HG03025 (cell line): ENCODE results near the gene DPM1.

ENCODE experiments used
- ATAC-seq: cut with Tn5 transposase; IDR thresholded peaks from one replicate; pipeline ENCODE4 v1.9.1; 2021; ENCODE audit warnings: mild to moderate bottlenecking, moderate library complexity; ENCODE audit not compliant: unreplicated experiment, low FRiP score

The DPM1 gene

DNA sequence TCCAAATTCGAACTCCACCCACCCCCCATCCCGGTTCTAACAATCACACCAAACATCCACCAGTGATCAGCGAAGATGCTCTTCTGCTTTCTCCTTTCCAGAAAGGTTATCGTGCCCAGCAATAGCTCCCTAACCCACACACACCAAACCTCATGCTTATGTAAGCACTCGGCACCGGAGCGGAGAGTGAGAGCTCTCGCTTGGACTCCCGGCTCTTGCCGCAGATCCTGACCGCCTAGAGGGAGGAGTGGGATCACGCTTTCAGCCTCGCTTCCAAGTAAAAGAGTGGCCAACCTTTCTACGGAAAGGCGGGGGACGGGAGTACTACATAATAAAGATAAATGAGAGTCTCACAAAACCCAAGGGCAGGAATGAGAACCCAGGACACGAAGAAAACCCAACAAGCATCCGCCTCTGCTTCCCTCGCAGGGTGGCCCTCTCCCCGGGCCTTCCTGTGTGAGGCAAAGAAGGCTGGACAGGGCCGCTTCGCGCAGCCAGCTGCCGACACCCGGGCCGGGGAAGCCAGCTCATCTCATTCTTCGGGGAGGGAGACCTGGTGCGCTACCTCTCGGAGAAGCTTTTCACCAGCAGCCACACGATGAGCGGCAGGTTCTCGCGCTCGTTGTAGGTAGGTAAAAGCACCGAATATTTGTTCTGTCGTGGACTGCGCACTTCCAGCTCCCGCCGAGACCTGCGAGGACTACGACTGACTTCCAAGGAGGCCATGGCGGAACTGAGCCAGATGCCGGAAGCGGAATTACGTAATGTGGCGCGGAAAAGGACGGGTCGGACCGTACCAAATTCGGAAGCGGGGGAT is at the start of gene DPM1:
Gene DPM1, minus strand, starts transcription at position 735 of the 817 bp plus-strand sequence. Its CDS starts 9 bp downstream, at position 726.
- peak; percentile 82 for ATAC-seq

DNA sequence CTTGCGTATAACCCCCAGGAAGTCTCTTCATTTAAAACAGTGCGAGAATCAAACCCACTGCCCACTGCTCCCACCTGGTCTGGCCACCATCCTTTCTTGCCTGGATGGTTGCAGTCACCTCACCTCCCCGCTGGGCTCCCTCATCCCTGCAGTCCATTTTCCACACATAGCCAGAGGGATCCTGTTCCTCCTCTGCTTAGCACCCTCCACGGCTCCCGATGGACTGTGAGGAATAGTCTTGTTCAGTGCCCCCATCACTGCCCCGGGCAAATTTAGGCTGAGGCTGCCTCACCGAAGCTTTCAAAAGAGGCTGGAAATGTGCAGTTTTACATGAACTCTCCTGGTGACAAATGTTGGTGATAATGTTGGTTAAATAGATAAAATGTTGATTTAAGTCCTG is 46.9 kb upstream of the DPM1 start:
- ATAC-seq, result no peak

DNA sequence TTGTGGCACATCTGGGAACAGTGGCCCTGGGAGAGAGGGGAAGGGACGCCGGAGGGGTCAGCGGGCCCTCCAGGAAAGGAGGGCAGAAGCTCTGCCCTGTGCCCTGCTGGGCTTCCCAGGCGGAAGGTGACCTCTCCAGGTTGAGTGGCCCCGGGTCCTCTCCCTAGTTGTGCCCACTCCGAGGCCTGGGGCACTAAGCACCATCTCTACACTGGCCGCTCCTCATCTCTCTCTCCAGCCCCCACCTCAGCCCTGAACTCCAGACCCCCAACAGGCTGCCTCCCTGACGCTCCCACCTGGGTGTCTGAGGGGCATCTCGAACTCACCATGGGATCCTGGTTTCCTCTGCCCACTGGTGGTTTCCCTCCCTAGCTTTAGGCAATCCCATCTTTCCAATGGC is 46.4 kb upstream of the DPM1 start:
- ATAC-seq, result no peak

DNA sequence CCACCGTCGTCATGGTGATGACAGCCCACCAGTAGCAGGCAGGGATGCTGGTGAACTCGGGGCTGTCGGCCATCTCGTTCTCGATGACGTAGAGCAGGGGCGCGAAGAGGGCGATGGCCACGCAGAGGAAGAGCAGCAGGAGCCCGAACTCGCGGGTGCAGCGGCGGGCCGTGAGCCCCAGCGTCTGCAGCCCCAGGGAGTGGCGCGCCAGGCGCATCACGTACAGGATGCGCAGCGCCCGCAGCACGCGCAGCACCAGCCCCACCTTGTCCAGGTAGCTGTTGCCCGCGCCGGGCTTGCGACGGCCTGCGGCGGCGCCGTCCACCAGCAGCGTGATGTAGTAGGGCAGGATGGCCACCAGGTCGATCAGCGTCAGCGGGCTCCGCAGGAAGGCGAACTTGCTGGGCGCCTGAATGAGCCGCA is 46.0 kb upstream of the DPM1 start:
- no peak for ATAC-seq

DNA sequence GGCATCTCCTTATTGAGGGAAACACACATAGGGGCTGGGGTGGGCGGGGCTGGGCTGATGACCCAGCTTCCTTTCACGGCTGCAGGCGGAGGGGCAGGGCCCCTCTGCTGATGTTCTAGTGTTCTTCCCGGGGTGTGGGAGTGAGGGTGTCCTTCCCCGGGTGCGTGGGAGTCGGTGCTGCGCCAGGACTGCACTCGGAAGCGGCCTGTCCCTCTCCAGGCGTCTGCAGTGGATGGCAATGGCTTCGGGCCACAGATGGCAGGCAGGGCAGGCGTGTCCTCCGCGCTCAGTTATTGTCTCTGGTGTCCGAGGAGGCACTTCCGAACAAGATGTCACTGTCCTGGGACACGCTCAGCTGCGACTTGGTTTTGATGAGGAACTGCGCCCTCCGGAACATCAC is 45.4 kb upstream of the DPM1 start:
- ATAC-seq, result no peak

DNA sequence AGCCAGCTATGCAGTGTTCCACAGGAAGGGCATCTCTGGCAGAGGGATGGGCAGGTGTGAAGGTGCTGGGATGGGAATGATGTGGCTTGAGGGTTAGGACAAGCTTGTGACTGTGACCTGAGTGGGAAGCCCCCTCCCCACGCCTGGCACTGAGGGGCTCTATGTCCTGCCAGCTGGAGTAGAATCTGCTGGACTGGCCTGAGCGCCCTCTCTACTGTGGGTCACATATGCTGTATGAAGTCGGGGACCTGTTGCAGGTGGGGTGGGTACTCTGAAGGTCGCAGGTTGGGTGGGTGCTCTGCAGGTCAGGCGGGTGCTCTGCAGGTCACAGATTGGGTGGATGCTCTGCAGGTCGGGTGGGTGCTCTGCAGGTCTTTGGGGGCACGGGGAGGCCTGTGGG is 44.3 kb upstream of the DPM1 start:
- ATAC-seq, result no peak

DNA sequence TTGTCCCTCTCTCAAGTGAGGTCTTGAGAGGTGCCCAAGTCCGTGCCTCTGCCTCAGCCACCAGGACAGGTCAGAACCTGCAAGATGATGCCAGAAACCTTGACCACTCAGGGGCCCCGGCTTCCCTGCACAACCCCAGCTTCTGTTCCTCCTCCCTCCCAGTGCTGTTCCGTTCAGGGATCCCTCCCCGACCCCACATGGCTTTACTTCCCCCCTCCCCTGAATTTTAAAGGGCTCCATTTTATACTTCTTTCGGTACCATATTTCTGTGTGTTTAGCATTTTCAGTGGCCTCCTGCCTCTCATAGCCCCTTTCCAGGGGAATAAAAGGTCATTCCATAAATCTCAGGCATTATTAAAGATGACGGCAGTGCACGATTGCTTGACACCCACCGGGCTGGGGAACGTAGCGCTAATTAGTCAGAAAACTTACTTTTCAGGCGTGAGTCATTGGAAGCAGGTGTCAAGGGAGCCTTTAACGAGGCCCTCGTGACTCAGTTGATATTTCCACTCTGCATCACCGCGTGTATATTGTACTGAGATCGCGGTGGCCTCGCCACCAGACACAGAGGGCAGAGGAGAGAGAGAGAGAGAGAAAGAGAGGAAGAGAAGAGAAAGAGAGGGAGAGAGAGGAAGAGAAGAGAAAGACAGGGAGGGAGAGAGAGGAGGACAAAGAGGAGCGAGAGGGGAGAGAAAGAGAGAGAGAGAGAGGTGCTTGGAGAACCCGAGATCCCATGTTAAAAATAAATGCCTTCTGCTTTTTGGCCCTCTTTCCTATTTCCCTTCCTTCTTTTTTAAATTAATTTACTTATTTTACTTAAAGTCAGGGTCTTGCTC is 43.3 kb upstream of the DPM1 start:
- ATAC-seq, result no peak

DNA sequence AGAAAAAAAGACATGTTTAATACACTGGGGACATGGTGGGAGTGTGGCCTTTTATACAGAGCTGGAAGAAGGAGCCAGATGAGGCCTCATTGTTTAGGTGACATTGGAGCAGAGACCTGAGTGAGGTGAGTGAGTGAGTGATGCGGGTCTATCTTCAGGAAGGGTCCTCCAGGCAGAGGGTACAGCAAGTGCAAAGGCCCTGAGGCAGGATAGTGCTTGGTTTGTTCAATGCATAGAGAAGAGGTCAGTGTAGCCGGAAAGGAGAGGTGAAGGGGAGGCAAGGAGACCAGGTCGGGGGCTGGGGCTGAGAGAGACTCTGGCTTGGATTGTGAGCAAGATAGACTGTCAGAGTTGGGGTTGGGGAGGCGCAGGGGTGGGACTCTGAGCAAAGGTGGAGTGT is 41.0 kb upstream of the DPM1 start:
- ATAC-seq, result no peak

DNA sequence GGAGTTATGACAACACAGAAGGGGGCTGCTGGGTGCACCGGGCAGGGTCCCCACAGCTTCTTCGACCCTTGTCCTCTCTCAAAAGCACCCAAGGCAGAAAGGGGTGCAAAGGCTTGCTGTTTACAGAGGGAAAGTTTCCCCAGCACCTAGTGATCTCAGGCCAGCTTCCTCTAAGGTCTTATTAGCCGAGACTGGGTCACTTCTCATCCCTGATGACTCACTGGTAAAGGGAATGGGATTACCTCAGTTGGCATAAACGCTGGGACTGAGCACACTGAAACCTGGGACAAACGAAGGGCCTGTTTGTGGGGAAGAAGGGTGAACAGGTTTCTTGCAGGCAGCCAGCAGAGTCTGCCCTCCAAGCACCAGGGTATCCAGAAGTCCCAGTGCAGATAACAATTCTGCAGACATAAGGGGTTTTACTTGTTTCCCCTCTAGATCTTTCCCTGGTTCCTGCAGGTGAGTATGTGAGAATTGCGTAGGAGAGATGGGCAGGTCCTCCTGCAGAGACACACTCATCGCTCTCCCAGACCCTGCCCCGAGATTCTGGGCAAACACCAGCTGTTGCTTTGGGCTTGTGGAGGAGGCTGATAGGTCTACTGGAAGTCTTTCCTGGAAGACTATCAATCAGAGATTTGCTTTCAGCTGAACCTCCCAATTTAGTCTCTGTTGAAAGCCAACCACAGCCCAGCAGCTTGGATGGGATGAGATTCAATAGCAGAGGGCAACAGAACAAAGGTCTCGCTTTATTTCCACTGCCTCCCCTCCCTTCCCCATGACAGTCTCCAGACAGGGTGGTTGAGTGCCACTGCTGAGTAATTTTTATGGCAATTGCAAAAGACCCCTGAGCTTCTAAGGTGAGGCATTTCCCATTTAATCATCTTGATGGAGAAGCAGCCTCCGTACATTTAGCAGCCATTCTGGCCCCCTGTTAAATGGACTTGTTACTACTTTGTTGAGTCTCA is 38.9 kb upstream of the DPM1 start:
- no peak for ATAC-seq

DNA sequence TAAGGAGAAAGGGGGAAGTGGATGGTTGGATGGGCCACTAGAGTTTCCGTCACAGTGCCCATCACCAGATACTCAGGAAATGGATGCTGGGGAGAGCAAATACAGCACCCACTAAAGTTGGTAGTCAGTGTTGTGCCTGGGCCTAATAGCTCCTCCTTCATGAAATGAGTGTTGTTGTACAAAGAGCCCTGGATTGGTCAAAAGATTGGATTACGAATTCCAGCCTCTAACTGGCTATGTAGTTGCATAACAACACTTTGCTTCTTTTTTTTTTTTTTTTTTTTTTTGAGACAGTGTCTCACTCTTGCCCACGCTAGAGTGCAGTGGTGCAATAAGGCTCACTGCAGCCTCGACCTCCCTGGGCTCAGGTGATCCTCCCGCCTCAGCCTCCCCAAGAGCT is 37.2 kb upstream of the DPM1 start:
- ATAC-seq, result no peak

DNA sequence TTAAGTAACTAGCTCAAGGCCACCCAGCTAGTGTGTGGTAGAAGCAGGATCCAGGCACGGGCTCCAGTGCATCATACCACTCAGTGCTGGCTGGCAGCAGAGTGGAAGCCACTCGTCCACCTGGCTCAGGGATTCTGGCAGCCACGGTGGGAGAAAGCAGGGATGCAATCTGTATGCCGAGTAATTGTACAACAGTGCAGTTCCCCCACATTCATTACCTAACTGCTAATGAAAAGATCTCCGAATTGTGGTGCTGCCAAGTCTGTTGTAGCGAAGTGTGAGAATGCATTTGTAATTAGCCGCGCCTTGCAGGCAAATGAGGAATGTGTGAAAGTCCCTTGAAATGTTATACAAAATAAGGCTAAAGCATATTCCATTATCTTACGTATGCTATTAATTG is 35.5 kb upstream of the DPM1 start:
- ATAC-seq, result no peak

DNA sequence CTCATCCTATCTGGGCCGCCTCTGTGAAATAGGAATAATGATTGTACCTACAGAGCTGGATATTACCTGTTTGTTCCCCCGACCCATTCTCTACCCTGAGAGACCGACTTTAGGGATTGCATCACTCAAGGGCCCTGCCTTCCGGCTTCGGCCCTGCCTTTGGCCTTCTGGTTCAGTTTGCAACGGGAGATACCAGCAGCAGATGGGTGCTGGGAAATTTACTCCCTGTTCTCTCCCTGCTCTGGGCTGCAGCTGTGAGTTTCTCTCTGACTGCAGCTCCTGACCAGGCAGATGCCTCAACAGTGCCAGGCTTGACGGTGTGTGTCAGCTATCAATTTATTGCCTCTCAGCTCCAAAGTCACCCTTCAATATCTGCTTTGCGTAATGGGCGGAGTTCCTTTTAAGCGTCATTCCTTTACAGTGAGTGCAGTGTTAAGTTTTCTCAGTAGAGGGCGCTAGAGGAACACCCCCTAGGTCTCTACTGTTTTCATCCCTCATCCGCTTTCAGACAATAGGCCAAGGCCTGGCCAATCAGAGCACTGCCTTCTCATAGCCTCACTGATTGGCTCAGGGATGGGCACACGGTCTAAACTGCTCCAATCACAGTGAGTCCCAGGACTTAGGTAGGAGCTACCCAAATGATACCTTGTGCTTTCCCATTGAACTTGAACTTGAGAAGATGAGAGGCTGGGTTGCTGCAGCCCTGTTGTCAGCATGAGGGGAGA is 34.6 kb upstream of the DPM1 start:
- ATAC-seq, result no peak

DNA sequence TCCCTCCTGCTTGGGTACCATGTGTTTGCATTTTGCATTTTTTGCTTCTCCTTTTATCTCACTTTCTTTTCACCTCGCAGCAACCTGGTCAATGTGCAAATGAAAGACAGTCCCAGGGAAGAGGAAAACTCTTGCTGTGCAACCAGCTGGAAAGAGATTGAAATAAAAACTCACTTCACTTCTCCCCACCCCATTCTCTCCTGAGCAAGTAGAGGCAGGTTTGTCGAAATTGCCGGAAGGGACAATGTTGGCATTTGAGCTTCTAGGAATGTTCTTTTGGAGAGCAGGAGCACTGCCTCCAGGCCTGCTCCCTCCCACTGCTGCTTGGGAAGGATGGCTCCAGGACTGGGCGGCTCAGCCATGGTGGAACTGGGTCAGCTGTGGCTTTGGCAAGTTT is 34.0 kb upstream of the DPM1 start:
- ATAC-seq, result no peak

DNA sequence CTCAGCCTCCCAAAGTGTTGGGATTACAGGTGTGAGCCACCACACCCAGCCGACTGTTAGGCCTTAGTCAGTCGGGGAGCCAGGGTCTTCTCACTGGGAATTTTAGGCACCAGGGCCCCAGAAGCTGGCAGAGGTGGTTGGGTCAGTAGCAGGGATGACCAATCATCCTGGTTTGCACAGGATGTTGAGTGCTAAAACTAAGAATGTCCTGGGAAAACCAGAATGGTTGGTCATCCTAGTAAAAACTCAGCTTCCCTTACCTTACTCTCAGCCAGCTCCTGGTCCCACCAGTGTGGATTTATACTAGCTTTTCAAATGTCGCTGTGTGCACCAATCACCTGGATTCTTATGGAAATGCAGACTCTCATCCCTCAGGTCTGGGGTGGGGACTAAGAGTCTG is 32.7 kb upstream of the DPM1 start:
- no peak for ATAC-seq

DNA sequence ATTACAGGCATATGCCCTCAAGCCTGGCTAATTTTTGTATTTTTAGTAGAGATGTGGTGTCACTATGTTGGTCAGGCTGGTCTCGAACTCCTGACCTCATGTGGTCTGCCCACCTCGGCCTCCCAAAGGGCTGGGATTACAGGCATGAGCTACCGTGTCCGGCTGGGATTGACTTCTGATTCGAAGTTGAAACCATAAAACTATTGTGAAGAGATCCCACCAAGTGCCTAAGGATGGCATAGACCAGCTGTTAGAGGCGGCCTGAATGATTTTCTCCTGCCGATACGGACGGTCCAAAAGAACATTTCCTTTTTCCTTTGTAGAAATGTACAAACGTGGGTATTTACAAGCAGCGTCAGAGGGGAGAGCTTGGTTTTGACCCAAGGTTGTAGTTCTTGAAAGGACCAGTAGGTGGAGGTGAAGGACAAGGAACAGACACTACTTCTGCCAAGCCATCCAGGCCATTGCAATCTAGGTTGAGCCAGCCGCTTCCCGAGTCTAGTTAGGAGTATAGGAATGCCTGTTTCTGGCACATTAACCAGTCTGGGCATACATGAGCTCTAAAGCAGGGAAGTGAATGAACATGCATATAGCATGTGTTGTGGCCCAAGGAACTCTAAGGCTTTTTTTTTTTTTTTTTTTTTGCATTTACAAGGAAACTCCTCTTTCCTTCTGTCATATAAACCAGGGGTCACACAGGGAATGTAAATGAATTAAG is 29.3 kb upstream of the DPM1 start:
- no peak for ATAC-seq

DNA sequence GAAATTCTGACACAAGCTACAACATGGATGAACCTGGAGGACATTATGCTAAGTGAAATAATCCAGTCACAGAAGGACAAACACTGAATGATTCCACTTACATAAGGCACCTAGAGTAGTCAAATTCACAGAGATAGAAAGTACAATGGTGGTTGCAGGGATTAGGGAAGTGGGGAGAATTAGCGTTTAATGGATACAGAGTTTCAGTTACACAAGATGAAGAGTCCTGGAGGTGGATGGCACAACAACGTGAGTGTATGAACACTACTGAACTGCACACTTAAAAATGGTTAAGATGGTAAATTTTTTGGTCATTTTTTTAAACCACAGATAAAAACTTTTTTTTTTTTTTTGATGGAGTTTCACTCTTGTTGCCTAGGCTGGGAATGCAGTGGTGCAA is 25.0 kb upstream of the DPM1 start:
- no peak for ATAC-seq

DNA sequence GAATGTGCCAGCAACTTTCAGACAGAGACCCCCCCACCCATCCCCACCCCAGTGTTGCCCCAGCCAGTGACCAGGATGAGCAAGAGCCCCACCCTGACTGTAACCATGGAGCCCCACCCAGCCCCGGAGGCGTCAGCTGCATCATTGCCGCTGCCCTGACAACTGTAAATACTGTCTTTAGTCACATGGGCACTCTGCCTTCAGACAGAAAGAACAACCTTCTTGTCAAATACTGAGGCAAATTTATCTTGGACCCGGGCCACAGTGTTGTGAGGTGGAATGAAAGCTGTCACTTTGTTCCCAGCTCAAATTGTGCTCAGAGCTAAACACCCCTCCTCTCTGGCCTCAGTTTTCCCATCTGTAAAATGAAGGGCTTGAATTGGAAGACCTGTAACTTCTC is 24.0 kb upstream of the DPM1 start:
- no peak for ATAC-seq

DNA sequence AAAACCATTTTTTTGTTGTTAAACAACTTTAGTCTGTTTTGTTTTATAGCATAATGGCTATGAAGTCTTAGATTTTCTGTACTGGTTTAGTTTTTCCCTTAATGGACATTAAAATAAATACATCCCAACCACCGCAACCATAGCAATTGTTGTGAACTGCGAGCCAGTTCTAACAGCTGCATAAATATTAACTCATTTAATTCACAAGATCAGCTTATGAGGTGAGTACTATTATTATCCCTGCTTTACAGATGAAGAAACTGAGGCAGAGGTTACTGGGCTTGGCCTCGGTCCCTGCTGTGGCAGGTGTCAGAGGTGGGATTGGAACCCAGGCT is 23.3 kb upstream of the DPM1 start:
- ATAC-seq, result no peak

DNA sequence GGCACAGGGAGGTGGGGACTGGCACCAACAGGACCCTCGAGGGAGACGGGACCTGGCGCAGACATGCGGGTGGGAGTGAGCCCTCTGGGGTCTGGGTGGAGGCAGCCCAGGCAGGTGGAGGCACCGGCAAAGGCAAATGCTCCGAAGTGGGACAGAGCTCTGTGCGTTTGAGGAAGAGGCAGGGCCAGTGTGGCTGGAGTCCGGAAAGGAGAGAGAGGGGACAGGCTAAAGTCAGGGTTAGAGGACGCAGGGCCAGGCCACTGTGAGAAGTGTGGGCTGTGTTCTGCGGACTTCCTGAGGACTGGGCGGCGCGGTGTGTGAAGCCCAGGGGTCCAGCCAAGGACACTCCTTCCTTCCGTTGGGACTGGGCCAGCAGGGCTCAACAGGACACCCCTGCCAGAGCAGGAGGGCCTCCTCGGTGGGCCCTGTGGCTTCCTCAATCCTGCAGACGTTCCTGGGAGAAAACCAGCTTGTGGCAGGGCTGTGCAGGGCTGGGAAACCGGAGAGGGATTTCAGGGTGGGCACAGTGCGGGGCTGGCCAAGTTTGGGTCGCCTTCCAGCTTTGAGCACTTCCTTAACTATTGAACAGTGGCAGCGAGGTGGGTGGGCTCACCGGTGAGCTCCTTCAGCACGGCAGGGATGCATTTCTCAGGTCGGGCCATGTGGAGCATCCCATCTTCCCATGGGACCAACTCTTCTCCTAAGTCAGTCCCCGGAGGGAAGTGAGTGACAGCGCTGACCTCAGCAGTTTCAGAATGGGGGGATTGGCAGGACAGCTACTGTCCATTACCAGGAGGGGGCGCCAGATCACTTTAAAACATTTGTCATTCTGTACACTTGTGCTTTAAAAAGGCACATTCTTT is 22.8 kb upstream of the DPM1 start:
- no peak for ATAC-seq
